Hematopoietic multipotent progenitor cell treated with erythropoietin and hydrocortisone succinate and interleukin-3 and kit ligand, for 8 days (in vitro differentiated cells): Measurements from ENCODE around the gene PPIP5K1.
A peak's percentile ranks its signal among the peaks of the same experiment; 100 is the strongest.
"Not testable (repeated sequence)": the region's sequence is repeated elsewhere in the genome, so short reads cannot be mapped to it uniquely, and the experiment has no call there.

ENCODE experiments used
- DNase-seq: peaks from one replicate; pipeline ENCODE4 v3.0.0-alpha.2; 2015

PPIP5K1 gene

GRCh38 chr15:43544266-43544665 is 45.7 kb downstream of the PPIP5K1 start:
- no peak for DNase-seq

- peak; percentile 16 for DNase-seq
These were observed 48.2 kb downstream of the PPIP5K1 start for GRCh38 chr15:43541785-43542184.

- DNase-seq = no peak
These were observed 51.9 kb downstream of the PPIP5K1 start for GRCh38 chr15:43538091-43538490.

- no peak for DNase-seq
These were observed 55.1 kb downstream of the PPIP5K1 start for GRCh38 chr15:43534897-43535296.

- DNase-seq = not testable (repeated sequence)
These were observed 57.2 kb downstream of the PPIP5K1 start for GRCh38 chr15:43532826-43533225.

- no peak for DNase-seq
These were observed 58.9 kb downstream of the PPIP5K1 start for GRCh38 chr15:43531018-43531670.

GRCh38 chr15:43529587-43530345 is 60.2 kb downstream of the PPIP5K1 start:
- DNase-seq = no peak

- no peak for DNase-seq
These were observed 60.9 kb downstream of the PPIP5K1 start for GRCh38 chr15:43529141-43529540.

GRCh38 chr15:43528542-43529007 is 61.4 kb downstream of the PPIP5K1 start:
- no peak for DNase-seq

GRCh38 chr15:43527802-43528541 is 62.0 kb downstream of the PPIP5K1 start:
- DNase-seq = no peak

GRCh38 chr15:43527016-43527801 is 62.8 kb downstream of the PPIP5K1 start:
- DNase-seq = no peak

GRCh38 chr15:43526261-43526930 is 63.6 kb downstream of the PPIP5K1 start:
- no peak for DNase-seq

- no peak for DNase-seq
These were observed 64.9 kb downstream of the PPIP5K1 start for GRCh38 chr15:43525131-43525530.

GRCh38 chr15:43524254-43524845 is 65.7 kb downstream of the PPIP5K1 start:
- no peak for DNase-seq

GRCh38 chr15:43523646-43524045 is 66.4 kb downstream of the PPIP5K1 start:
- no peak for DNase-seq

GRCh38 chr15:43522247-43522646 is 67.8 kb downstream of the PPIP5K1 start:
- DNase-seq = no peak

GRCh38 chr15:43521419-43521818 is 68.6 kb downstream of the PPIP5K1 start:
- DNase-seq = no peak

GRCh38 chr15:43520138-43520537 is 69.9 kb downstream of the PPIP5K1 start:
- no peak for DNase-seq

GRCh38 chr15:43519196-43519595 is 70.8 kb downstream of the PPIP5K1 start:
- no peak for DNase-seq

- no peak for DNase-seq
These were observed 71.7 kb downstream of the PPIP5K1 start for GRCh38 chr15:43518197-43518761.
